ENCODE data around the gene IL22RA2.

- TF ChIP-seq EZH2 (IDR thresholded peaks at IDR 0.05), result no peak
- no peak for TF ChIP-seq POLR2AphosphoS5 (IDR thresholded peaks at IDR 0.05; ENCODE audit: borderline replicate concordance, low read depth, low read length)
- no peak for TF ChIP-seq FOXP2 (optimal IDR thresholded peaks at IDR 0.05; ENCODE audit: control extremely low read depth, extremely low read length, insufficient read depth)
Measured at GRCh38 chr6:137165375-137166246, 7.8 kb downstream of the IL22RA2 start.

Data from SK-N-MC (cell line).